K562 (cell line): ENCODE measurements around the gene NUDT1. TPM values are rescaled to one million over a fixed set of nuclear protein-coding genes. Genes with fewer than 3 reads are reported as not detected.

Source experiments
- ATAC-seq: fragments of 200-7000 bp; cut with Tn5 transposase; 3 replicates; pipeline ENCODE4 v1.9.1; 2020; ENCODE audit warnings: moderate library complexity
- BruUV-seq: library from RNA; stranded (reverse); fragments of 400-500 nt; replicated peaks from 2 replicates; lab custom pipeline; 2021; lab: Mats Ljungman, UMichigan
- CTCF ChIA-PET: fragments of 300-600 bp; formaldehyde crosslinking; extraction: SDS; loops from one replicate; lab custom pipeline; 2021; ENCODE audit warnings: low intra/inter-chr PET ratio; lab: Yijun Ruan, JAX
- POLR2A ChIA-PET: fragments of 300-600, 350-650 bp; sonication (Branson Sonifier 250); formaldehyde crosslinking; extraction: SDS; loops from one replicate; lab custom pipeline; 2021; ENCODE audit warnings: antibody characterized with exemption, inconsistent platforms; lab: Yijun Ruan, JAX
- DNase-seq, 4 experiments: peaks; one replicate each; pipeline versions ENCODE4 v3.0.0 to v3.0.0-alpha.2; 2011 to 2018; ENCODE audit warnings: low spot score in 3 of 4, mixed read lengths in 3 of 4; ENCODE audit errors: extremely low read depth in 1 of 4
- FAIRE-seq: peaks from 2 replicates; lab custom pipeline; 2011; peaks lifted over from hg19 to GRCh38; lab: Jason Lieb, UNC
- H2AFZ ChIP-seq: 2 replicates; pipeline ENCODE4 v1.6.0; 2011; ENCODE audit warnings: low read depth, low read length, control low read depth, inconsistent platforms
- H3K27ac ChIP-seq: fragments of 200-600 bp; 3 replicates; pipeline ENCODE4 v1.8.0; 2011; ENCODE audit warnings: low read depth, mild to moderate bottlenecking, control low read depth, inconsistent platforms, low read length, moderate library complexity, mixed read lengths; ENCODE audit errors: extremely low read depth
- H3K27me3 ChIP-seq, 2 experiments: fragments of 300-600 bp in 1 of 2; 2 replicates in 1 of 2; 3 replicates in 1 of 2; pipeline versions ENCODE4 v1.6.0 to v1.8.0; 2011; ENCODE audit warnings: inconsistent platforms in 2 of 2, low read length in 2 of 2, mild to moderate bottlenecking in 1 of 2, mixed read lengths in 1 of 2, moderate library complexity in 1 of 2; ENCODE audit not compliant: control insufficient read depth in 2 of 2, insufficient read depth in 2 of 2
- H3K36me3 ChIP-seq: fragments of 300-600 bp; 3 replicates; pipeline ENCODE4 v1.8.0; 2011; ENCODE audit warnings: mild to moderate bottlenecking, low read length, inconsistent platforms; ENCODE audit not compliant: control insufficient read depth, insufficient read depth
- H3K4me1 ChIP-seq, 2 experiments: fragments of 200-600 bp in 1 of 2; replicated peaks in 1 of 2; 2 replicates in 1 of 2; 3 replicates in 1 of 2; pipeline versions ENCODE4 v1.5.1 to v1.8.0; 2011; ENCODE audit warnings: inconsistent platforms in 2 of 2, low read length in 2 of 2, mild to moderate bottlenecking in 1 of 2, mixed read lengths in 1 of 2, moderate library complexity in 1 of 2; ENCODE audit not compliant: control insufficient read depth in 2 of 2, insufficient read depth in 2 of 2
- H3K4me2 ChIP-seq: 2 replicates; pipeline ENCODE4 v1.6.1; 2011; ENCODE audit warnings: low read length, control low read depth, inconsistent platforms, mixed read lengths; ENCODE audit not compliant: insufficient read depth
- H3K4me3 ChIP-seq: fragments of 200-600 bp; sonication (generic), shearing (Covaris generic); 2 replicates; pipeline ENCODE4 v1.5.1; 2016; ENCODE audit warnings: control low read depth, inconsistent platforms
- H3K79me2 ChIP-seq: fragments of 200-600 bp; 3 replicates; pipeline ENCODE4 v1.8.0; 2011; ENCODE audit warnings: low read length, inconsistent platforms; ENCODE audit not compliant: control insufficient read depth, insufficient read depth
- H3K9ac ChIP-seq, 2 experiments: 2 replicates each; pipeline versions ENCODE4 v1.6.0 to v1.6.1; 2011; ENCODE audit warnings: low read depth in 2 of 2, low read length in 2 of 2, control low read depth in 1 of 2, inconsistent platforms in 1 of 2, mild to moderate bottlenecking in 1 of 2, mixed read lengths in 1 of 2; ENCODE audit not compliant: insufficient read depth in 1 of 2
- H3K9me1 ChIP-seq: one replicate; pipeline ENCODE4 v1.6.0; 2011; ENCODE audit warnings: inconsistent platforms, mild to moderate bottlenecking, low read length, moderate library complexity; ENCODE audit not compliant: control insufficient read depth, insufficient read depth
- H3K9me3 ChIP-seq: replicated peaks from 2 replicates; pipeline ENCODE4 v1.5.1; 2011; ENCODE audit warnings: low read depth, low read length, inconsistent platforms; ENCODE audit not compliant: control insufficient read depth, insufficient read depth
- H4K20me1 ChIP-seq: replicated peaks from 2 replicates; pipeline ENCODE4 v1.6.1; 2011; ENCODE audit warnings: low read length, inconsistent platforms, mixed read lengths; ENCODE audit not compliant: control insufficient read depth, insufficient read depth
- ATF3 ChIP-seq, 2 experiments: fragments of 450-650 bp in 1 of 2; sonication (generic) in 1 of 2; formaldehyde crosslinking in 1 of 2; IDR thresholded peaks in 1 of 2; conservative IDR thresholded peaks in 1 of 2; 2 replicates each; pipeline versions ENCODE4 v1.6.1 to v1.8.1; 2016 to 2023; ENCODE audit warnings: mild to moderate bottlenecking in 2 of 2, moderate library complexity in 2 of 2, inconsistent platforms in 1 of 2, missing genetic modification reagents in 1 of 2
- CHCHD3 ChIP-seq: fragments of 250-450 bp; sonication (Bioruptor Pico); IDR thresholded peaks from 2 replicates; pipeline ENCODE4 v2.1.2; 2022; ENCODE audit warnings: mild to moderate bottlenecking
- ELF2 ChIP-seq: fragments of 250-450 bp; sonication (Bioruptor Pico); IDR thresholded peaks from 2 replicates; pipeline ENCODE4 v1.5.0; 2021; ENCODE audit warnings: mild to moderate bottlenecking
- FIP1L1 ChIP-seq: fragments of 200-400 bp; formaldehyde crosslinking; IDR thresholded peaks from 2 replicates; pipeline ENCODE4 v1.6.1; 2018; ENCODE audit warnings: mild to moderate bottlenecking, low read depth, low read length; ENCODE audit not compliant: poor library complexity, severe bottlenecking
- GATAD2B ChIP-seq: fragments of 450-650 bp; IDR thresholded peaks from 2 replicates; pipeline ENCODE4 v1.6.1; 2017; ENCODE audit warnings: mild to moderate bottlenecking, borderline replicate concordance
- IRF9 ChIP-seq: fragments of 450-650 bp; IDR thresholded peaks from 2 replicates; pipeline ENCODE4 v1.6.1; 2016; ENCODE audit warnings: missing biosample characterization, missing genetic modification characterization
- JUND ChIP-seq, 2 experiments: IDR thresholded peaks; 2 replicates in 1 of 2; 3 replicates in 1 of 2; pipeline ENCODE4 v1.6.1; 2011; ENCODE audit warnings: borderline replicate concordance in 2 of 2, low read depth in 2 of 2, low read length in 2 of 2, improper control_type of control experiment in 1 of 2, missing biosample characterization in 1 of 2, missing genetic modification characterization in 1 of 2, missing genetic modification reagents in 1 of 2
- MAFG ChIP-seq: fragments of 450-650 bp; conservative IDR thresholded peaks from 2 replicates; pipeline ENCODE4 v1.6.1; 2016; ENCODE audit warnings: missing genetic modification characterization, missing compliant biosample characterization
- RB1 ChIP-seq: fragments of 450-650 bp; IDR thresholded peaks from 2 replicates; pipeline ENCODE4 v1.6.1; 2017; ENCODE audit warnings: low read depth, mild to moderate bottlenecking
- SMAD2 ChIP-seq: fragments of 150-350 bp; IDR thresholded peaks from 2 replicates; pipeline ENCODE4 v1.6.1; 2014; ENCODE audit warnings: low read depth, mild to moderate bottlenecking, low read length
- XRCC3 ChIP-seq: fragments of 450-650 bp; IDR thresholded peaks from 2 replicates; pipeline ENCODE4 v1.6.1; 2017; ENCODE audit warnings: mild to moderate bottlenecking, moderate library complexity
- ZBTB17 ChIP-seq: fragments of 450-650 bp; formaldehyde crosslinking; IDR thresholded peaks from 2 replicates; pipeline ENCODE4 v1.4.0; 2020; ENCODE audit warnings: mild to moderate bottlenecking
- ZEB2 ChIP-seq: fragments of 450-650 bp; IDR thresholded peaks from 2 replicates; pipeline ENCODE4 v1.6.1; 2016
- ZFPM2 ChIP-seq: fragments of 250-450 bp; sonication (Bioruptor Pico); IDR thresholded peaks from 2 replicates; pipeline ENCODE4 v1.5.1; 2022; ENCODE audit warnings: mild to moderate bottlenecking
- ZFX ChIP-seq: sonication (generic); formaldehyde crosslinking; IDR thresholded peaks from 2 replicates; pipeline ENCODE4 v1.8.0; 2022; ENCODE audit warnings: mild to moderate bottlenecking, missing genetic modification reagents, moderate library complexity
- ZNF311 ChIP-seq: fragments of 250-450 bp; sonication (Bioruptor Pico); IDR thresholded peaks from 2 replicates; pipeline ENCODE4 v1.4.0; 2020; ENCODE audit warnings: mild to moderate bottlenecking, moderate library complexity
- WGBS: fragments of 100-300 bp; shearing (Covaris generic); methylation state at CpG from one replicate; pipeline ENCODE4 v1.1.6; 2016; ENCODE audit warnings: low coverage, mixed read lengths; ENCODE audit not compliant: insufficient coverage; ENCODE audit errors: missing lambda C conversion rate; 5-methylcytosine and 5-hydroxymethylcytosine counted together
- in situ Hi-C: fragments of 300-500 bp; cut with MboI; formaldehyde crosslinking; loops from 4 replicates; pipeline ENCODE4 v1.15.0; 2018; ENCODE audit warnings: inconsistent platforms, mixed read lengths
- intact Hi-C: fragments of 100-400 bp; cut with micrococcal nuclease; formaldehyde crosslinking; loops from 2 replicates; pipeline ENCODE4 v1.14.2; 2022
- polyA plus RNA-seq, 8 experiments: library from polyadenylated mRNA; depleted of rRNA in 4 of 8; stranded (reverse) in 5 of 8; unstranded in 3 of 8; fragments of >200 nt; fragmentation: Nextera tagmentation in 2 of 8; fragmentation: Illumina TruSeq in 1 of 8; extraction: Ambion mirVana in 2 of 8; extraction: Trizol in 1 of 8; gene quantifications; 2 replicates each; pipeline versions ENCODE4 v1.2.1 to v1.2.3, GENCODE V29; 2011 to 2014; ENCODE audit warnings: inconsistent platforms in 1 of 8, missing spikeins in 1 of 8
- total RNA-seq, 7 experiments: library from RNA; depleted of rRNA in 6 of 7; stranded (reverse); fragments of >200 nt in 6 of 7; fragmentation: Illumina TruSeq in 2 of 7; extraction: Trizol in 2 of 7; gene quantifications; 2 replicates each; pipeline versions ENCODE4 v1.2.1 to v1.2.3, GENCODE V29; 2011 to 2021; ENCODE audit warnings: low replicate concordance in 1 of 7
- TF ChIP-seq, protein P1 (sequence below): fragments of 250-450 bp; sonication (Bioruptor Pico); IDR thresholded peaks from 2 replicates; pipeline ENCODE4 v1.4.0; 2020; ENCODE audit warnings: mild to moderate bottlenecking
- TF ChIP-seq, protein P2 (sequence below): fragments of 250-450 bp; sonication (Bioruptor Pico); IDR thresholded peaks from 2 replicates; pipeline ENCODE4 v1.5.1; 2021; ENCODE audit warnings: mild to moderate bottlenecking

Gene NUDT1
- total and polyA plus RNA-seq, 9 of the 15 experiments (the other 6 are each of a cell fraction or from before 2014, with no cell fraction given) = 5.3 to 73.3 (median 29.6) TPM

DNA sequence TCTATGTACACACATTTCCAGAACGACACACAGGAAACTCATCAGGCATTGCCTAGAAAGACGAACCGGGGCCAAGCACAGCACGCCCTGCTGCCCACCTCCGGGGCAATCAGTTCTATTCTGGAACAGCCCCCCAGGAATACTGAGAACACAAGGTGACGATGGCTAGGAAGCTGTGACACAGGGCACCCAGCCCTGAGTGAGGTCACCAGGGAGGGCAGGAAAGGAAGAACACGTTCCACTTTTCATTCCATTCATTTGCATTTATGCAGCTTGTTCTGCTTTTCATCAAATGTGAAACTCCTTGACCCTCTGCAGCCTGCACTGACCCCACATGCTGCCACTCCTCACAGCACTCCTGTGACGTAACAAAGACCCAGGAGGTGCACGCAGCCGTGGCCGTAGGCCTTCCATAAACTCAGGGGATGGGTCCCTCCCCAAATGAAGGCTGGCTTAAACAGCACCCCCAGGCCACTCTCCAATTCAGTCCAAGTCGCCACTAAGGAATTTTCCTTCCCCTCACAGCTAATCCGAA, 38.2 kb upstream of the NUDT1 start:
- no peaks in the 10 kb centered on the region for H3K27me3 ChIP-seq
- no peak overlapping the region for H3K4me2 ChIP-seq
- POLR2A ChIA-PET = interaction anchor here (2.1 kb wide), 1 partner anchor 9 kb away, joined by 5 read pairs; no protein-coding TSS in a partner anchor
- H2AFZ ChIP-seq = no peak overlapping the region
- H3K4me1 ChIP-seq = peaks cover 0 to 13% of the 10 kb centered on the region in 2 experiments; a peak in 1 of 5 replicates
- peaks cover 65% of the 10 kb centered on the region; the same call in 2 of the 3 replicates for H3K36me3 ChIP-seq
- no peak overlapping the region for H3K9ac ChIP-seq
- DNase-seq (no peak), FAIRE-seq (no peak), ATAC-seq (no peak)
- 85% methylated on average over 13 of the region's 13 CpGs for WGBS
- no TSS peak for BruUV-seq
- H3K4me3 ChIP-seq = no peak overlapping the region
- TF ChIP-seq MAFG (tag) (no peak), ZNF311 (CRISPR knock-in tag) (no peak), JUND (IDR thresholded peaks at IDR 0.05; ENCODE audit: borderline replicate concordance, low read depth, low read length) (no peak), JUND (tag; IDR thresholded peaks at IDR 0.05; ENCODE audit: borderline replicate concordance, low read depth, low read length) (no peak), ZFX (no peak), ZEB2 (no peak), ZFPM2 (CRISPR knock-in tag) (no peak), IRF9 (tag) (no peak), SMAD2 (no peak), ELF2 (CRISPR knock-in tag) (no peak), RB1 (no peak), ZBTB17 (CRISPR knock-in tag) (no peak), GATAD2B (no peak), ATF3 (IDR thresholded peaks at IDR 0.05) (no peak), ATF3 (CRISPR knock-in tag; conservative IDR thresholded peaks at IDR 0.05) (no peak), XRCC3 (no peak), CHCHD3 (no peak), FIP1L1 (no peak)
- TF ChIP-seq, protein P1, sequence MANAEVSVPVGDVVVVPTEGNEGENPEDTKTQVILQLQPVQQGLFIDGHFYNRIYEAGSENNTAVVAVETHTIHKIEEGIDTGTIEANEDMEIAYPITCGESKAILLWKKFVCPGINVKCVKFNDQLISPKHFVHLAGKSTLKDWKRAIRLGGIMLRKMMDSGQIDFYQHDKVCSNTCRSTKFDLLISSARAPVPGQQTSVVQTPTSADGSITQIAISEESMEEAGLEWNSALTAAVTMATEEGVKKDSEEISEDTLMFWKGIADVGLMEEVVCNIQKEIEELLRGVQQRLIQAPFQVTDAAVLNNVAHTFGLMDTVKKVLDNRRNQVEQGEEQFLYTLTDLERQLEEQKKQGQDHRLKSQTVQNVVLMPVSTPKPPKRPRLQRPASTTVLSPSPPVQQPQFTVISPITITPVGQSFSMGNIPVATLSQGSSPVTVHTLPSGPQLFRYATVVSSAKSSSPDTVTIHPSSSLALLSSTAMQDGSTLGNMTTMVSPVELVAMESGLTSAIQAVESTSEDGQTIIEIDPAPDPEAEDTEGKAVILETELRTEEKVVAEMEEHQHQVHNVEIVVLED = no peak
- TF ChIP-seq, protein P2, sequence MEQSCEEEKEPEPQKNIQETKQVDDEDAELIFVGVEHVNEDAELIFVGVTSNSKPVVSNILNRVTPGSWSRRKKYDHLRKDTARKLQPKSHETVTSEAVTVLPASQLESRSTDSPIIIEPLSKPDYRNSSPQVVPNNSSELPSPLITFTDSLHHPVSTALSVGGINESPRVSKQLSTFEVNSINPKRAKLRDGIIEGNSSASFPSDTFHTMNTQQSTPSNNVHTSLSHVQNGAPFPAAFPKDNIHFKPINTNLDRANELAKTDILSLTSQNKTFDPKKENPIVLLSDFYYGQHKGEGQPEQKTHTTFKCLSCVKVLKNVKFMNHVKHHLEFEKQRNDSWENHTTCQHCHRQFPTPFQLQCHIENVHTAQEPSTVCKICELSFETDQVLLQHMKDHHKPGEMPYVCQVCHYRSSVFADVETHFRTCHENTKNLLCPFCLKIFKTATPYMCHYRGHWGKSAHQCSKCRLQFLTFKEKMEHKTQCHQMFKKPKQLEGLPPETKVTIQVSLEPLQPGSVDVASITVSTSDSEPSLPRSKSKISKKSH = no peak
- no peaks in the 10 kb centered on the region for H3K9me1 ChIP-seq
- intact Hi-C loops (loop anchor here (10.0 kb wide), 1 partner anchor 629 kb away; the partner anchor contains the start of gene PSMG3), in situ Hi-C loops (loop anchor here (10.0 kb wide), 1 partner anchor 619 kb away; no protein-coding TSS in a partner anchor)
- CTCF ChIA-PET = no interaction called here
- no peaks in the 10 kb centered on the region for H3K9me3 ChIP-seq
- H3K79me2 ChIP-seq = no peaks in the 10 kb centered on the region
- H4K20me1 ChIP-seq = no peaks in the 10 kb centered on the region; the same call in 1 of the 2 replicates
- no peak overlapping the region for H3K27ac ChIP-seq
